SHP77 treated with DMSO at 0.1 percent for 48 hours (cell line): ENCODE measurements around the gene WDR77.

Experiments
- DNase-seq: peaks from one replicate; lab custom pipeline; 2025; lab: John Stamatoyannopoulos, UW

Gene WDR77

DNA sequence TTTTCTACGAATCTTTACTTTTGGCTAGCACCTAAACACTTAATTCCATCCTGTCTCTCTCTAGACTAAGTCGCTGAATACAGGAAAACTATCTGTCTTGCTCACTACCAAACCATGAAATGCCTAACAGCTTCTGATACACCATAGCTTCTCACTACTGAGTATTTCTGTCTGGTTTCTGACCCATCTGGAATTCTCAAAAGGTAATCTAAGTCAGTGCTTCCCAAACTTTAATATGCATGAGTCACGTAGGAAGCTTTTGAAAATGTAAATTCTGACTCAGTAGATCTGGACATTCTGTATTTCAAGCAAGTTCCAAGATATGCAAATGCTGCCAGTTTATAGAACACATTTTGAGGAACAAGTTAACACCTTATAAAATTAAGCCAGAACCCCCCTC, 12.3 kb downstream of the WDR77 start:
- no peak for DNase-seq

- DNase-seq: no peak
Measured at GRCh38 chr1:111424281-111424680, 24.8 kb downstream of the WDR77 start.

DNA sequence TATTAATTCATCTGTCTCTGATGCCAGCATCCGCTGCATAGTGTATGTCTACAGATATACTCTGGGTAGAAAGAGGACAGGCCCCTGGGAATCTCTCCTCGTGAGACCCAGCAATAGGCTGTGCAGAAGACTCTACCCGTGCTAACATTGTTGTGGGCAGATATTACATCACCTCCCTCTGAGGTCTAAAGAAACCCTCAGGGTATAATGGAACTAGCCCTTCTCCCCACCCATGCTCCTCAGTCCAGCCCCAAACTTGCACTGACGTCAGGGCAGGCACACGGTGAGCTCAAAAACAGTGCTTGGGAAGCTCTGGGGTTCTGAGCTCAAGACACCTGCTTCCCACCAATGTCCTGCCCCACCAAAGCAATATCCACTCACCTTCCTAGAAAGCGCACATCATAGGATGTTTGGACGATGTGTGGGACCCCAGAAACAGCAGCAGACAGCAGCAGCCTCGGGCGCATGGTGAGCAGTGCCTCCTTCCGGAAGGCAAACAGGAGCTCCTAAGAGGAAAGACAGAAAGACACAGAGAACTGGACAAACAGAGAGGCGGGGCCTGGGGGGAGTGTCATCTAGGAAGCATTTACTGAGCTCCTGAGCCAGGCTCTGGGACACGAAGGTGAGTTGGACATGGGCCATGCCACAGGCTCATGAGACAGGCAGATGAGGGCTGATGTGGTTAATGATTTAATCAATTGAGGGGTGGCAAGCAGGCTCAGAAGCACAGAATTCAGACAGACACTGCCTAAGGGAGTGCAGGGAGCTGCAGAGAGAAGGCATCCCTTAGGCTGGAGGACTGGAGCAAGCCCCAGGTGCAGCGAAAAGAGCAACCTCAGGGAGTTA, 26.3 kb downstream of the WDR77 start:
- peak; percentile 18 for DNase-seq

- no peak for DNase-seq
Measured at GRCh38 chr1:111420377-111420776, 28.7 kb downstream of the WDR77 start.

- DNase-seq: no peak
Measured at GRCh38 chr1:111419037-111419436, 30.0 kb downstream of the WDR77 start.

DNA sequence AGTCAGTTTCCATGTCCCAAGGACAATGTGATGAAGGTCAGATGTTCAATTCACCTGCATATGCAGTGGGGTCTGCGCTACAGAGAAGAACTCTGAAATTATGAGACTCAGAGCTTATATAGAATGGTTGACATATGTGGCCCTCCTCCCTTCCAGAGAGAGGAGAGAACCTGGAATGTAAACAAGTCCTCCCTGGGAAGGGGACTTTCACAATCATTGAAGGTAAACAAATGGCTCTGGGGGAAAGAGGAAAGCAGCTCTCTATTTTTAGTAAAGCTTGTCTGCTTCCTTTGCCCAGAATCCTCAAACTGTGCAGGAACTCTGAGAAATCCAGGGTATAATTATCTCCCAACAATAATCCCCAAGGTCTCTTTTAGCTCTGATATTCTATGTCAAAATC, 31.3 kb downstream of the WDR77 start:
- no peak for DNase-seq

DNA sequence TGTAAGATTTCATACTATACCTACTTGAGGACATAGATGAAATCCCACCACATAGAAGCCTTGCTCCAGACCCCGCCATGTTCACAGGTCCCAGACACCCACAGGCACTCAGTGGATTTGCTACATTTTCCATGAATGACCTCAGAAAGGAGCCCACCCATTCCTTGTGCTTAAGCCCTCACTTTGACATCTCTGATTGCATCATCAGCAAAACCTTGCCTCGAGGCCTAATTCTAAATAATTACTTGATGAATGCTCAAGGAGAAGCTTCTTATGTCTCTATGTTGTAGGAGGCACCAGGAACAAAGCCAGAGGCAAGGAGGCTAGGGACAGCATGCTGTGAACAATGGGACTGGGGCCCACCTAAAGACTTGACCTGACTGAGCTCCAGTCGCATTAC, 33.6 kb downstream of the WDR77 start:
- DNase-seq: no peak

DNA sequence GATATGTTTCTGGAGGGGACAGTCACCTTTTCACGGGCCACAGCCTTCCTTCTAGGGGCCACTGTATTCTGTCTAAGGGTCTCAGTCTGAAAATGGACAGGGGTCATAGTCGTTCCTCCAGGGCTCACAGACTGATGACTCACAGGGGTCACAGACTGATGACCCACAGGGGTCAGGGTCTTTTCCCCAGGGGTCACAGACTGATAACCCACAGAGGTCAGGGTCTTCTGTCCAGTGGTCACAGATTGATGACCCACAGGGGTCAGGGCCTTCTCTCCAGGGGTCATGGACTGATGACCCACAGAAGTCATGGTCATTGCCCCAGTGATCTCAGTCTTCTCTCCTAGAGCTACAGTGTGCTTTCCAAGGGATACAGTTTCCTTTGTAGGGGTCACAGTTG, 34.3 kb downstream of the WDR77 start:
- no peak for DNase-seq

DNA sequence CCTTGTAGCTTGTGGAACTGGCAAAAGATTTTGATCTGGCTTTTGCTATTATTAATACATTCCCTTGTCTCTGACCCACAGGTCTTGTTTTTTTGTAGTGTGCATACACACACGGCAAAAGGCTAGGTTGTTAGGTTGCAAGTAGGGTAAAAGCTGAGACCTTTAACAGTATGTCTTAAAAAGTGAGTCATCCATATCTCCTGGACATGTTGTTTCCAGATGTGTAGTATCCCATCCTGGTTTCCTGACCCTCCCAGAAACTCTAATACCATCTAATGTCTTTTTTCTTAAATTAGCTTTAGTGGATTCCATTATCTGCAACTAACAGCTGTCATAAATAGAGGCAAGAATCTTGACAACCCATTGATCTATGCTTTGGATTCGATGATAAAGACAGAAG, 36.2 kb downstream of the WDR77 start:
- DNase-seq: no peak

DNA sequence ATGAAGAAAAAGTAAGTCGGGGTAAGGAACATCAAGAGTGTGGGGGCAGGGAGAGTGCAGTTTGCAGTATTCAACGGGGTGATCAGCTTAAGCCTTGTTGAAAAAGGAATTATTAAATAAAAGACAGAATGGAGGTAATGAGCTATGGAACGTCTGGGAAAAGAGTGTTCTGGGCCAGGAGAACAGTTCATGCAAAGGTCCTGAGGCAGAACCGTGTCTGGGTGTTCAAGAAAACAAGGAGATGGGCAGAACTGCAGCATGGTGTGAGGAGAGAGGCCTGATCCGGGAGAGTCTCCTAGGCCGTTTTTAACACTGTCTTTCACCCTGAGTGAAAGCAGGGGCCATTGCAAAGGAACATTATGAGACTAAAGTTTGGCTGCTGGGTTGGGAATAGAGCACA, 41.8 kb downstream of the WDR77 start:
- DNase-seq: no peak

- peak; percentile 10 for DNase-seq
Measured at GRCh38 chr1:111406321-111406768, 42.7 kb downstream of the WDR77 start.

GRCh38 chr1:111404588-111404987, 44.5 kb downstream of the WDR77 start:
- DNase-seq: no peak

- no peak for DNase-seq
Measured at GRCh38 chr1:111402083-111402482, 47.0 kb downstream of the WDR77 start.

GRCh38 chr1:111399792-111400610, 49.1 kb downstream of the WDR77 start:
- DNase-seq: peak; percentile 9

DNA sequence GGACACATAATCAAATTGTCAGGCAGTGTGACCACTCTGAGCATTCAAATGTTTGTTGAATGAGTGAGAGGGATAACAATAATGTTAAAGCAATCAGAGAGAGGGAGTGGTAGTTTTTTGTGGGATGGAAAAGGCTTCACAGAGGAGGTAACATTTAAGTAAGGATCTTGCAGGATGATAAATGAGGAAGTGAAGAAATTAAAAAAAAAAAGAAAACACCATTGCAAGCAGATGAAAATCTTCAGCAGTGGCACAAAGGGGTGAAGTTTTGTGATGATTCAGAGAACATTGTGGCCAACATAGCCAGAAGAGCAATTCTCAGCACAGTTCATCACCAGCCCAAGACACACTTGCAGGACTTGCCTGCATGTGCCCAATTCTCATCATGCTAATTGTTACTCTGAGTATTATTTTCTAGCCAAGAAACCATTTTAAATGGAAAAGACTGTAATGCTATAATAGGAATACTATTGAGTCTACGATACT, 56.6 kb downstream of the WDR77 start:
- DNase-seq: no peak

DNA sequence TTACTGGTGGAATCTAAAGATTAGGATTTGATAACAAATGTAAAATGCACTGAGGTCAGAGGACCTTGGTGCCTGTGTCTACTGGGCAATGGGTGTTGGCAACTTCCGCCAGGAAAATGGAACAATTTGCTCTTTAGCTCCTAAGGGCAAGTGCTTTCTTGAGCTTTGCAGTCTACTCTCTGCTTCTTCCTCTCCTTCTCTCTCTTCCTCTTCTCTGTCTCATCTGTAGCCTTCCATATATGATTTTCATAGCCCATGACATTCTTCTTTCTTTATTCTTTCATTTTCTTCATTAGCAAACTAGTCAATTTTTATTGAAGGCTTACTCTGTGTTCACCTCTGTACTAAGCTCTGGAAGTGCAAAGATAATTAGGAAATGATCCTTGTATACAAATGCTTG, 57.0 kb downstream of the WDR77 start:
- DNase-seq: no peak
